Suprapubic skin (tissue), 4 donors: ENCODE measurements around the gene OR4F15. TPM values are rescaled to one million over a fixed set of nuclear protein-coding genes. Genes with fewer than 3 reads are reported as not detected.

Source experiments
- DNase-seq, 2 donors: peaks; one replicate each; pipeline ENCODE4 v3.0.0-alpha.2; 2019; ENCODE audit warnings: low spot score in 2 of 2
- H3K27ac ChIP-seq: fragments of 200-600 bp; sonication (generic); one replicate; pipeline ENCODE4 v1.5.1; 2019
- H3K27me3 ChIP-seq: fragments of 200-600 bp; sonication (generic); one replicate; pipeline ENCODE4 v1.5.1; 2019
- H3K36me3 ChIP-seq: fragments of 200-600 bp; sonication (generic); one replicate; pipeline ENCODE4 v1.5.1; 2019
- H3K4me1 ChIP-seq: fragments of 200-600 bp; sonication (generic); one replicate; pipeline ENCODE4 v1.5.1; 2019
- H3K4me3 ChIP-seq: fragments of 200-600 bp; sonication (generic); one replicate; pipeline ENCODE4 v1.5.1; 2019; ENCODE audit warnings: mild to moderate bottlenecking
- H3K9me3 ChIP-seq: fragments of 200-600 bp; sonication (generic); one replicate; pipeline ENCODE4 v1.5.1; 2019
- EP300 ChIP-seq: sonication (generic); formaldehyde crosslinking; IDR thresholded peaks from one replicate; pipeline ENCODE4 v1.6.1; 2017; ENCODE audit warnings: antibody characterized with exemption
- POLR2A ChIP-seq, 2 donors: fragments of 450-650 bp; IDR thresholded peaks; one replicate each; pipeline ENCODE4 v1.6.1; 2017; ENCODE audit warnings: antibody characterized with exemption in 2 of 2, mild to moderate bottlenecking in 2 of 2, moderate library complexity in 2 of 2
- POLR2AphosphoS5 ChIP-seq, 3 donors: sonication (generic); formaldehyde crosslinking; IDR thresholded peaks; one replicate each; pipeline ENCODE4 v1.6.1; 2017; ENCODE audit warnings: antibody characterized with exemption in 3 of 3
- WGBS: methylation state at CpG from one replicate; pipeline ENCODE4 v1.1.5; 2018; 5-methylcytosine and 5-hydroxymethylcytosine counted together
- total RNA-seq, 4 donors: library from RNA; depleted of rRNA; stranded (reverse); fragments of >200 nt; gene quantifications; one replicate each; pipeline ENCODE4 v1.1.0, GENCODE V29; 2016
- TF ChIP-seq, protein P1 (sequence below), 2 donors: fragments of 200-600 bp in 1 of 2; fragments of 450-650 bp in 1 of 2; sonication (generic) in 1 of 2; IDR thresholded peaks; one replicate each; pipeline ENCODE4 v1.5.1; 2016 to 2019; ENCODE audit warnings: antibody characterized with exemption in 2 of 2, mild to moderate bottlenecking in 1 of 2, moderate library complexity in 1 of 2

The OR4F15 gene
- total RNA-seq, 4 donors from 2014 or later, result 0.25 TPM; not detected in 3

DNA sequence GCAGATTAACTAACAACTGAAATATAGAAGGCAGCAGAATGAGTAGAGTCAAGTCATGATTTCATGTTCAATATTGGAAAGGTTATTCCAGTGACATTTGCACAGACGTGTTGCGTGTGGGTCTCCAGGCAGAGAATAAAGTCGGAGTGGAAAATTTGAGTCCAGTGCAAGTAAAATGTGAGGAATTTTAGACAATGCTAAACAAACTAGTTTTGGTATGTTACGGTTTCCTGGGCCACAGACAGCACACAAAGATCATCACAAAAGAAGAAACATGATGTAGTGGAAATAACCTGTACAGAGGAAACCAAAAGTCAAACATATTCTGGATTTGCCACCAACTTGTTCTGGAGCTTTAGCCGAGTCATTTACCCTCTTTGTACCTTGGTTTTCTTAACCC lies 8.3 kb upstream of the OR4F15 start:
- WGBS, result 78% methylated on average over 5 of the region's 5 CpGs
- TF ChIP-seq, protein P1, sequence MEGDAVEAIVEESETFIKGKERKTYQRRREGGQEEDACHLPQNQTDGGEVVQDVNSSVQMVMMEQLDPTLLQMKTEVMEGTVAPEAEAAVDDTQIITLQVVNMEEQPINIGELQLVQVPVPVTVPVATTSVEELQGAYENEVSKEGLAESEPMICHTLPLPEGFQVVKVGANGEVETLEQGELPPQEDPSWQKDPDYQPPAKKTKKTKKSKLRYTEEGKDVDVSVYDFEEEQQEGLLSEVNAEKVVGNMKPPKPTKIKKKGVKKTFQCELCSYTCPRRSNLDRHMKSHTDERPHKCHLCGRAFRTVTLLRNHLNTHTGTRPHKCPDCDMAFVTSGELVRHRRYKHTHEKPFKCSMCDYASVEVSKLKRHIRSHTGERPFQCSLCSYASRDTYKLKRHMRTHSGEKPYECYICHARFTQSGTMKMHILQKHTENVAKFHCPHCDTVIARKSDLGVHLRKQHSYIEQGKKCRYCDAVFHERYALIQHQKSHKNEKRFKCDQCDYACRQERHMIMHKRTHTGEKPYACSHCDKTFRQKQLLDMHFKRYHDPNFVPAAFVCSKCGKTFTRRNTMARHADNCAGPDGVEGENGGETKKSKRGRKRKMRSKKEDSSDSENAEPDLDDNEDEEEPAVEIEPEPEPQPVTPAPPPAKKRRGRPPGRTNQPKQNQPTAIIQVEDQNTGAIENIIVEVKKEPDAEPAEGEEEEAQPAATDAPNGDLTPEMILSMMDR (IDR thresholded peaks at IDR 0.05), result no peak
- no peak for TF ChIP-seq POLR2AphosphoS5 (IDR thresholded peaks at IDR 0.05)
- TF ChIP-seq EP300, result no peak
- no peak for TF ChIP-seq POLR2A (IDR thresholded peaks at IDR 0.05)
- Histone ChIP-seq H3K27ac (no peak overlapping the region), H3K36me3 (no peaks in the 10 kb centered on the region), H3K4me1 (no peaks in the 10 kb centered on the region), H3K27me3 (peaks cover 3% of the 10 kb centered on the region), H3K9me3 (no peaks in the 10 kb centered on the region), H3K4me3 (no peak overlapping the region)
- no peak for DNase-seq

DNA sequence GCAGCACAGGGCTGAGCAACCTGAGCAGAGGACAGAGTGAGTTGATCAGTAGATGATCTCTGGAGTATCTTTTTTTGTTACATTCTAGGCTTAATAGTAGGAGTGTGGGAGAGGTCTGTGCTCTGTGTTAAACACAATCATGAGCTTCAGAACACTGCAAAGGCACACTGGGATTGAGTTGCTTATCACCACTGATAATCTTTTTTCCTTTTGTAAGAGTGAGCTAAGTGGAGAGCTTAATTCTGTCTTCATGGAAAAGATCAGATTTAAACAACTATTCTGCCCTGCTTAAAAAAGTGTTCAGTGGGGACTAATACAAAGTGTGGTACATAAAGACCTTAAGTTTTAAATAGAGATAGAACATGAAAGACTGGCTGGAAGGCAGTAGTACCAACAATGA lies 7.6 kb upstream of the OR4F15 start:
- H3K27ac ChIP-seq, result no peak overlapping the region
- TF ChIP-seq EP300 (no peak), POLR2AphosphoS5 (IDR thresholded peaks at IDR 0.05) (no peak), POLR2A (IDR thresholded peaks at IDR 0.05) (no peak)
- TF ChIP-seq, protein P1 (IDR thresholded peaks at IDR 0.05), result no peak
- H3K4me1 ChIP-seq, result no peaks in the 10 kb centered on the region

GRCh38 chr15:101804941-101805340 lies 7.1 kb upstream of the OR4F15 start:
- no peak for DNase-seq
- Histone ChIP-seq H3K27ac (no peak overlapping the region), H3K4me1 (no peaks in the 10 kb centered on the region), H3K36me3 (no peaks in the 10 kb centered on the region), H3K27me3 (peaks cover 3% of the 10 kb centered on the region), H3K4me3 (no peak overlapping the region), H3K9me3 (no peaks in the 10 kb centered on the region)
- TF ChIP-seq POLR2A (IDR thresholded peaks at IDR 0.05) (no peak), POLR2AphosphoS5 (IDR thresholded peaks at IDR 0.05) (no peak), EP300 (no peak)
- TF ChIP-seq, protein P1 (IDR thresholded peaks at IDR 0.05), result no peak

More for the DNA sequence above, 7.6 kb upstream of the OR4F15 start:
- Histone ChIP-seq H3K9me3 (no peaks in the 10 kb centered on the region), H3K36me3 (no peaks in the 10 kb centered on the region), H3K27me3 (peaks cover 3% of the 10 kb centered on the region), H3K4me3 (no peak overlapping the region)
- DNase-seq, result no peak

DNA sequence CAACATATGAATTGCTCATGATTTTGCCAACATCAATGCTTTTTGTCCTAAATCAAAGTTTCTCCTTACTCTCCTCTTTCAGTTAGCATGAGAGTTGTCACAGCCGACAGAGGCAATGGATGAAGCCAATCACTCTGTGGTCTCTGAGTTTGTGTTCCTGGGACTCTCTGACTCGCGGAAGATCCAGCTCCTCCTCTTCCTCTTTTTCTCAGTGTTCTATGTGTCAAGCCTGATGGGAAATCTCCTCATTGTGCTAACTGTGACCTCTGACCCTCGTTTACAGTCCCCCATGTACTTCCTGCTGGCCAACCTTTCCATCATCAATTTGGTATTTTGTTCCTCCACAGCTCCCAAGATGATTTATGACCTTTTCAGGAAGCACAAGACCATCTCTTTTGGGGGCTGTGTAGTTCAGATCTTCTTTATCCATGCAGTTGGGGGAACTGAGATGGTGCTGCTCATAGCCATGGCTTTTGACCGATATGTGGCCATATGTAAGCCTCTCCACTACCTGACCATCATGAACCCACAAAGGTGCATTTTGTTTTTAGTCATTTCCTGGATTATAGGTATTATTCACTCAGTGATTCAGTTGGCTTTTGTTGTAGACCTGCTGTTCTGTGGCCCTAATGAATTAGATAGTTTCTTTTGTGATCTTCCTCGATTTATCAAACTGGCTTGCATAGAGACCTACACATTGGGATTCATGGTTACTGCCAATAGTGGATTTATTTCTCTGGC lies 6.2 kb upstream of the OR4F15 start:
- Histone ChIP-seq H3K9me3 (no peaks in the 10 kb centered on the region), H3K4me3 (no peak overlapping the region), H3K27me3 (peaks cover 8% of the 10 kb centered on the region), H3K4me1 (no peaks in the 10 kb centered on the region), H3K27ac (no peak overlapping the region), H3K36me3 (no peaks in the 10 kb centered on the region)
- TF ChIP-seq, protein P1 (IDR thresholded peaks at IDR 0.05), result no peak
- no peak for TF ChIP-seq EP300
- no peak for TF ChIP-seq POLR2A (IDR thresholded peaks at IDR 0.05)
- TF ChIP-seq POLR2AphosphoS5 (IDR thresholded peaks at IDR 0.05), result no peak
- WGBS, result 71% methylated on average over 6 of the region's 6 CpGs
- DNase-seq, result no peak

DNA sequence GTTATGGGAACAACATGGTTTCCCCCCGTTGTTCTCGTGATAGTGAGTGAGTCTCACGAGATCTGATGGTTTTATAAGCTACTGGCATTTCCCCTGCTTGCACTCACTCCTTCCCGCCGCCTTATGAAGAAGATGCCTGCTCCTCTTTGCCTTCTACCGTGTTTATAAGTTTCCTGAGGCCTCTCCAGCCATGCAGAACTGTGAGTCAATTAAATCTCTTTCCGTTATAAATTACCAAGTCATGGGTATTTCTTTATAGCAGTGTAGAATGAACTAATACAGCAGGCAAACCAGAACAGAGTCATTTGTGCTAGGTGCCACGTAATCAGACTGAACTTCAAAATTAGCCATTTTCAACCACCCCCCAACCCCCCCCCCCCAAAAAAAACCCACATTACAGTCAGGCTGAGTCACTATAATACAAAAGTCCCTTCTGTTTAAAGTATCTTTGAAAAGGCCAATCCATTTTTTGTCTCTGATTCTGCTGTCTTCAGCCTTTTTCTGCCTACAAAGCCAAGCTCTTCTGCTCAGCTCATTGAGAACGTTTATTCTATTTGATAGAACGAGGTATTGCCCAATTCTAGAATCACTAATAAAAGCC lies 4.6 kb upstream of the OR4F15 start:
- Histone ChIP-seq H3K4me1 (no peaks in the 10 kb centered on the region), H3K27me3 (peaks cover 10% of the 10 kb centered on the region), H3K4me3 (no peak overlapping the region), H3K36me3 (no peaks in the 10 kb centered on the region), H3K27ac (no peak overlapping the region), H3K9me3 (no peaks in the 10 kb centered on the region)
- DNase-seq, result no peak
- TF ChIP-seq POLR2AphosphoS5 (IDR thresholded peaks at IDR 0.05) (no peak), POLR2A (IDR thresholded peaks at IDR 0.05) (no peak), EP300 (no peak)
- TF ChIP-seq, protein P1 (IDR thresholded peaks at IDR 0.05), result no peak
- 71% methylated on average over 10 of the region's 10 CpGs for WGBS
